Stimulated activated CD4-positive, alpha-beta T cell treated with anti-CD3 and anti-CD28 coated beads, TNF-alpha, amount 100 ng/mL, for 24 hours (primary cell): Measurements from ENCODE around the gene PARVA.

Source experiments
- DNase-seq, 3 experiments: peaks; one replicate each; pipeline ENCODE4 v3.0.0-alpha.2; 2020; ENCODE audit warnings: low read depth in 3 of 3

PARVA gene

DNA sequence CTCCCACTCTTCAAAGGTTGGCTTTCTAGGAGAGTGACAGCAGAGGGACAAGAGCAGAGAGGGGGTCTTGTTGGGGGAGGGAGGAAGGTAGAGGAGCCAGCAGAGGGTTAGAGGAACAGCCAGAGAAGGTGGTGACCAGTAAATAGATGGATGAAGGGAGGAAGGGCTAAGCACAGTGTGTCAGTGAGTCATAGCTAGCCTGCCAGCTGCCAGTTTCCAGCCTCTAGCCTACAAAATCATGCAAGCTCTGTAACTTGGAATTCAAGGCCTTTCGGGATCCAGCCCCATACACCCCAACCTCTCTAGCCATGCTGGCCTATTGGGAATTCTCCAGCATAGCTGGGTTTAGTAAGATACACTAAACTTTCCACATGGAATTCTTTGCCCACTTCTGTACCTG, 149.4 kb downstream of the PARVA start:
- no peak for DNase-seq

- DNase-seq: no peak
Observed at GRCh38 chr11:12528487-12528886, 151.1 kb downstream of the PARVA start.

DNA sequence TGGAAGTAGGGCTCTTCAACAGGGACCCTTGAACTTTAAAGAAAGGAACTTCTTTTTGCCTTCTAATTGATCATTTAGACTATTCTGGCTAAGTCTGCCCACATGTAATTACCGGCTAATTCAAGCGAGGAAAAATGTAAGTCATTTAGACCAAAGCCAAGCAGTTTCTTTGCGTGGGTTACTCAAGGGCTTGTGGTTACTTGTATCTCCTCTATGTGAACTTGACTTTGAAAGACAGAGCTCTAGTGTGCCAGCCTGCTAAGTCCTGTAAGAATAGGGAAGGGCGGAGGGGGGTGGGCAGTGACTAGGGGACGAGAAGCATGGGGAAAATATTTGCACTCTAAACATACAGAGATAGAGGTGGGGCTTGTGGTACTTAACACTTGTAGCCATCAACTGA, 151.7 kb downstream of the PARVA start:
- DNase-seq: no peak

DNA sequence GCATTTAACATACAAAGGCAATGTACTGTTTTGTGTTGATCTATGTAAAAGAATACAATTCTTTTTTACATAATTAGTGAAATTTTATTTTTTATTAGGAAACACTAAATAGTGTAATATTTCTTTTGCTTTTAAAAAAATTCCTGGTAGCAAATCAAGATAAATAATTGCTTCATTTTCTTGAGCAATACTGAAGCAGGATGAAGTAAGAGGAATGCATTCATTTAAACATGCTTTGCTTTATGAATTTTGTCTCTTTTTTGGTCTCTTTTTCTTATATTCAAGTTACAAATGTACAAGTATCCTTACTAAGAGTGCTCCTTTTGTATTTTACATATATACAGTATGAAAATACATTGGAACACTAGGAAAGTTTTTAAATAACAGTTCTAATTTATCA, 152.4 kb downstream of the PARVA start:
- no peak for DNase-seq

- DNase-seq: no peak
Observed at GRCh38 chr11:12531020-12531419, 153.6 kb downstream of the PARVA start.

- no peak for DNase-seq
Observed at GRCh38 chr11:12531681-12532080, 154.3 kb downstream of the PARVA start.

- no peak for DNase-seq
Observed at GRCh38 chr11:12532580-12532979, 155.2 kb downstream of the PARVA start.

DNA sequence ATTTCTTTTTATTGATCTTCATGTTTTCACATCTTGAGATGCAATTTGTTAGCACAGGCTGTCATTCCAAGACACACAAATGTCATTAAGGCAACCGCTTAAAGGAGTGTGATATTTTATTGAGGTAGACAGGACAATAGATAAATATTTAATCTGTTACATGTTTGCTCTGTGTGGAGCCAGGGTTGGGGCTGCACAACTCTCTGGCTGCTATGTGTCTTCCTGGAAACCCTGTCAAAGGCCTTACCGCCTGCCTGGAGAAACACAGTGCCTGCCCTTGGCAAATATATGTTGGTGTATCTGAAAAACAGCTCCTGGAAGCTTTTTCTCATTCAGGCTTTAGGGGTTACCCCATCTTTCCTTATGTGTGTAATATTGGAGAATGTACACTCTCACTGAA, 157.2 kb downstream of the PARVA start:
- no peak for DNase-seq

DNA sequence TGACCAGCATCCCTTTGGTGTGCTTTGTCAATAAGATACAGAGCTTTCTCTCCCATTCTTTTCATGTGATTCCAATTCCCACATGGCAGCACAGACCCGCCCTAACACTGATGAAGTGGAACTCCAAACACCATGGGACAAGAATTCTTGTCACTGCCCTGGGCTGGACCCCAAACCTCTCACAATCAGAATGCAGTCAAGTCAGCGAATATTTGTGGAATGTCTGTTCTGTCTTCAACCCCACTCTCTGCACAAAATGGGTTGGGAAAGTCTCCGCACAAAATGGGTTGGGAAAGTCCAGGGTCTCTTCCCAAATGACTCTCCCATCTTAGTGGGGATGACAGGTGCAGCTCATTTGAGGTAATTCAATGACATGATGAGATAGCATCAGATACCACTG, 157.9 kb downstream of the PARVA start:
- no peak for DNase-seq

DNA sequence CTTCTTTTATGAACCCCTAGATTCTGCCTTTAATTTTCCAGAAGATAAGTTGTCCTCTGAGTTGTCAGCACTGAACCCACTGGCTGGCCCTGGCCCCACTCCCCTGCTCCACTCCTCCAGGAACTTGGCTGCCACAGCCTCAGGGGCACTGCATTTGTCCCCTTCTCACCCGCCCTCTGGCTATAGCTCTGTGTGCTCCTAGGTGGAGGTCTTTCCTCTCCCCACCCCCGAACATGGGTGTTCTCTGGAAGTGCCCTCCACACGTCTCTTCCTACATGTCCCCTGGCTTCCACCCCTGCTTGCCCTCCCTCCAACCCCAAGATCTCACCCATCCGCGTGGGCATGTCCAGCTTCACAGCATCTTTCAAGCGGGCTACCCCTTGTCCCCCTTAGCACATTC, 159.2 kb downstream of the PARVA start:
- no peak for DNase-seq

DNA sequence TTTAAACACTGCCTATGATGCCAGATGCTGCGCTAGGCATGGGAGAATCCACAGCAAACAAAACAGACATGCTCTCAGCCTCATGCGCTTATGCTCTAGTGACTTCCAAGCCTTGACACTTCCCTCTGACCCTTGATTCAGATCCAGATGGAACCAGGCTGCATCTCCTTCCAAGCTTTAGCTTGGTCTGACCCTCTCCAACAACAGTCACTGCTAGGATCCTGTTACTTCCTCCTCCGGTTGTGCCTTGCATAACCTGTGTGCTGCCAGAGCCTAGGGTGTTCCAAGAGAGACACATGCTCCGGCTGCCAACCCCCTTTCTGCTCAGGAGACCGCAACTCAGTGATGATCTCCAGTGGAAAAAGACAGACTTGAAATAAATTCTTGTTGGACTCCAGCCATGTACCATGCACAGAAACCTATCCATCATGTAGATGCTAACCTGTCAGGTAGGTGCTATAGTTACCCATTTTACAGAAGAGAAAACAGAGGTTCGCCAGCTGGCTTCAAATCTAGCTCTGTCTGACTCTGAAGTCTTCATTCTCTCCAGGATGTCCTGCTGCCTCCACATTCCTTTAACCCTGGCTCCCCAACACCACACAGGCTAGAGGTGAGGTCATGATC, 160.5 kb downstream of the PARVA start:
- no peak for DNase-seq

DNA sequence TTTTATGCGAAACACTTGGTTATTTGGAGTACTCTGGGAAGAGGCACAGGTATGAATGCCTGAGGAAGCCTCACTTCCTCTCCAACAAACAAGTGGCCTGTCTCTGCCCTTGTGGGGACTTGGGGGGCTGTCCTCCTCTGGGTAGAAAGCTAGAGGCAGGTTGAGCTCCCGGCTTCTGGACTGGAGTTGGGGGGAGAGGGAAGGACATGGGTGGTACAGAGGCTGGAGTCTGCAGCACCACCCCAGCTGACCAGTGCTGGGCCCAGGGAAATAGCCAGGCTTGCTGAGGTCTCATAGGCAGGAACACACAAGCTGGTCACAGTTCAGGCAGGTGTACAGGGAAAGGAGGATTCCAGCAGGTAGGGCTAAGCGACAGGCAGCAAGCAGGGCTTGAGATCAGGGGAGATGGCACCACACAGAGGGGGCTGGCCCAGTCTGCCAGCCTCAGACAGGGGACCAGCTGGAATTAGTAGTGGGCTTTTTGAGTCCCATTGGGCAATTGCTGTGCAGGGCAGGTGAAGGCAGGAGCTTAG, 161.6 kb downstream of the PARVA start:
- DNase-seq: no peak

- DNase-seq: no peak
Observed at GRCh38 chr11:12539572-12539971, 162.2 kb downstream of the PARVA start.

GRCh38 chr11:12540075-12540680, 162.8 kb downstream of the PARVA start:
- DNase-seq: no peak

DNA sequence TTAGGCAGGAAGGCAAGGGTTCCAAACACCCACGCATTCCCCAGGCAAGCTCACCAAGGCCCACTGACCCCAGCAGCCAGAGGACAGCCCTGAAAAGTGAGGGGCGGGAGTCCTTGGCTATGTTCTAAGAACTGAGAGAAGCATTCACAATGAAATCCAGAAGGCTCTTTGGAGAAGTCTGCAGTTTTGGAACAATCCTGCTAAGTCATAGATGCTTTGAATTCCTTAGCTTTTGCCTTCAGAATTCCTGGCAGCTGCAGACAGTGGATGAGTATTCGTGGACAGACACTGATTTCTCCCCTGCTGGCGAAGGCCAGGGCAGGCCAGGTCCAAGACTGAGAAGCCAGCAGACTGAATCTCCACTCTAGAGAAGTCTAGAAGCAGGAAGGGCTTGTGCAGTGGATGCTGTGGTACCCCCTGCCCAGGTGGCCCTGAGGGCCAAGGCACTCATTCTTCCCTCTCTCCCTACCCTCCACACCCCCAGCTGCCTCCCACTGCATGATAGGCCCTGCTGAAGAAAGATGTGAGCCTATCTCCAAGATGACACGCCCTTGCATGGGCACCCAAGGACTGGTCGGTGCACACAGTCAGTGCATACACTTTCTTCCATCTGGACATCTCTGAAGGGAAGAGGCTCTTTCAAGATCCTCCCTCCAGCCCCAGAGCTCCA, 163.7 kb downstream of the PARVA start:
- no peak for DNase-seq

GRCh38 chr11:12541583-12542151, 164.3 kb downstream of the PARVA start:
- no peak for DNase-seq

DNA sequence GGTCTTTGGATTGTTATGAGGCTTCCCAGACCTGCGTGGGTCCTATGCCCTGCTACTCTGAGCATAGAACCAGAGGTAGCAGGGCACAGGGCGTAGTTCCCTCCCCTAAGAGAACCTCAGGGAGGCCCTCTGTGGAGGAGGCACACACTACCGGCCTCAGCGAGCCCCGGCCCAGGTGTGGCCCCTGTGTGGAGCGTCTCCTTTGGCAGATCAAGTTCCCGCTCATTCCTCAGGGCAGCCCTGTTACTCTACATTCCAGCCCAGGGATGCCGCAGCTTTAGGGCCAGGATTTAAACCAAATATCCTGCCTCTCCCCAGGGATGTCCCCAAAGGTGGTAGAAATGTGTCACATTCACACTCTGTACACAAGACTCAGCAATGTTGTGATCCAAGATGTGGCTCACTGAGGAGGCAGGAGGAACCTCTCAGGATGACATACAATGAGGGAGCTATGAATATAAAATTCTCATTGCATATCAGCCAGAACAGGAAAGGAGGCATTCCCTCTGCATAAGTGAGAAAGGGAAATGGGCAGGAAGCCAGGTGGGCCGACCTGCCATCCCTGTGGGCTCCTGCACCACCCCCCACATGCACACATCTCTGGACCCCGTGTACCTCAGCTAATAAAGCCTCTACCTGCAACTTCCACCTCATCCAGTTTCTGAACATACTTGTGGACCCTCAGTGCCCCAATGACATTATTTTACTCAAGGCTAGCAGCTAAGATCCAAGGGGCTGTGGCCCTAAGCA, 165.0 kb downstream of the PARVA start:
- no peak for DNase-seq

GRCh38 chr11:12543596-12544415, 166.4 kb downstream of the PARVA start:
- no peak for DNase-seq

DNA sequence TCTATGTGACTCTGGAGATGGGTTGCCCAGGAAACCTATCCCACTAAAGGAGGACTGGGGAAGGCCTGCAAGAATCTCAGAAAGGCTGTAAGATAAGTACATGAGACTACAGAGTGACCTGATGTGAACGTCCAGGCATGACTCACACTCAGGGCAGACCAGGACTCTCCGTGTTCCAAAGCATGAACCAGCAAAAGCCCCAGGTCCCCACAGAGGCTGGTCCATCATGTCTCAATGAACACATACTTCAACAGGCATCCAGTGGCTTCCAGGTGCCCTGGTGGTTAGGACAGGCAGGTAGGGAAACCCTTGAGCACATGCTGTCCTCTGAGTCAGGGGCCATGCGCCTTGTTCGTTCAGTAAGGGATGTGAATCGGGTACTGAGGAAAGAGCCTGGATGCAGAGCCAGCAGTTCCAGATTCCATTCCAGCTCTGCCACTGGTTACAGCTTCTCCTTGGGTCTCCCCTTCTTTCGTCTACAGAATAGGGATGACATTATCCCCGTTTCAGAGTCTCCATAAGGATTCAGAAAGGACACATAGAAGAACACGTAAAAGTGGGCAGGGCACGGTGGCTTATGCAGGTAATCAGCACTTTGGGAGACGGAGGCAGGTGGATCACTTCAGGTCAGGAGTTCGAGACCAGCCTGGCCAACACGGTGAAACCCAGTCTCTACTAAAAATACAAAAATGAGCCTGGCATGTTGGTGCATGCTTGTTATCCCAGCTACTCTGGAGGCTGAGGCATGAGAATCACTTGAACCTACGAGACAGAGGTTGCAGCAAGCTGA, 167.8 kb downstream of the PARVA start:
- DNase-seq: no peak

- DNase-seq: no peak
Observed at GRCh38 chr11:12546122-12546521, 168.8 kb downstream of the PARVA start.
